ENCODE data around the gene GRK5.

- no peak for TF ChIP-seq CTCF (IDR thresholded peaks at IDR 0.05; ENCODE audit: low read depth, low read length, poor library complexity, severe bottlenecking)
- no peak for TF ChIP-seq EZH2phosphoT487 (IDR thresholded peaks at IDR 0.05; ENCODE audit: borderline replicate concordance, low read length)
These were observed 47.0 kb downstream of the GRK5 start for GRCh38 chr10:119254335-119254734.
